Keratinocyte (primary cell): ENCODE measurements around the gene SYNGR1. TPM values are rescaled to one million over a fixed set of nuclear protein-coding genes. Genes with fewer than 3 reads are reported as not detected.

Experiments used
- DNase-seq: peaks from one replicate; pipeline ENCODE4 v3.0.0-alpha.2; 2011; ENCODE audit warnings: low read depth, missing footprints, low spot score
- FAIRE-seq: peaks from 2 replicates; lab custom pipeline; 2011; peaks lifted over from hg19 to GRCh38; lab: Jason Lieb, UNC
- H2AFZ ChIP-seq: 2 replicates; pipeline ENCODE4 v1.6.0; 2012; ENCODE audit warnings: low read length, control low read depth, inconsistent platforms; ENCODE audit not compliant: control insufficient read depth
- H3K27ac ChIP-seq: 2 replicates; pipeline ENCODE4 v1.5.1; 2011; ENCODE audit warnings: low read length; ENCODE audit not compliant: control insufficient read depth, insufficient read depth
- H3K27me3 ChIP-seq: 3 replicates; pipeline ENCODE4 v1.6.0; 2011; ENCODE audit warnings: low read length; ENCODE audit not compliant: control insufficient read depth, insufficient read depth; ENCODE audit errors: extremely low read depth
- H3K36me3 ChIP-seq, 2 experiments: 2 replicates in 1 of 2; 3 replicates in 1 of 2; pipeline ENCODE4 v1.5.1; 2011; ENCODE audit warnings: low read length in 2 of 2, mild to moderate bottlenecking in 1 of 2; ENCODE audit not compliant: control insufficient read depth in 2 of 2, insufficient read depth in 2 of 2; ENCODE audit errors: extremely low read depth in 1 of 2
- H3K4me1 ChIP-seq: 3 replicates; pipeline ENCODE4 v1.5.1; 2011; ENCODE audit warnings: low read length; ENCODE audit not compliant: control insufficient read depth, insufficient read depth; ENCODE audit errors: extremely low read depth
- H3K4me2 ChIP-seq: 3 replicates; pipeline ENCODE4 v1.6.0; 2011; ENCODE audit warnings: low read depth, low read length; ENCODE audit not compliant: control insufficient read depth, insufficient read depth; ENCODE audit errors: extremely low read depth
- H3K4me3 ChIP-seq, 3 experiments: fragments of 200-600 bp in 1 of 3; sonication (generic) in 1 of 3; 2 replicates in 2 of 3; 3 replicates in 1 of 3; pipeline ENCODE4 v1.5.1; 2011 to 2016; ENCODE audit warnings: low read length in 3 of 3, mild to moderate bottlenecking in 3 of 3, control low read depth in 2 of 3, inconsistent platforms in 1 of 3, low read depth in 1 of 3, mixed read lengths in 1 of 3, mixed run types in 1 of 3, moderate library complexity in 1 of 3; ENCODE audit not compliant: control insufficient read depth in 2 of 3, insufficient read depth in 2 of 3; ENCODE audit errors: extremely low read depth in 1 of 3
- H3K79me2 ChIP-seq: 2 replicates; pipeline ENCODE4 v1.6.0; 2012; ENCODE audit warnings: low read length; ENCODE audit not compliant: control insufficient read depth, insufficient read depth
- H3K9ac ChIP-seq: 3 replicates; pipeline ENCODE4 v1.6.0; 2011; ENCODE audit warnings: low read length; ENCODE audit not compliant: control insufficient read depth, insufficient read depth; ENCODE audit errors: extremely low read depth
- H3K9me1 ChIP-seq: 3 replicates; pipeline ENCODE4 v1.6.0; 2011; ENCODE audit warnings: low read length; ENCODE audit not compliant: control insufficient read depth, insufficient read depth; ENCODE audit errors: extremely low read depth
- H3K9me3 ChIP-seq: 2 replicates; pipeline ENCODE4 v1.5.1; 2012; ENCODE audit warnings: low read depth, low read length; ENCODE audit not compliant: control insufficient read depth
- H4K20me1 ChIP-seq: 3 replicates; pipeline ENCODE4 v1.6.0; 2011; ENCODE audit warnings: low read length; ENCODE audit not compliant: control insufficient read depth, insufficient read depth; ENCODE audit errors: extremely low read depth
- CTCF ChIP-seq, 3 experiments: IDR thresholded peaks in 1 of 3; conservative IDR thresholded peaks in 1 of 3; optimal IDR thresholded peaks in 1 of 3; 2 replicates in 2 of 3; 3 replicates in 1 of 3; pipeline versions ENCODE3 to v1.5.1; 2011; ENCODE audit warnings: low read length in 3 of 3, mild to moderate bottlenecking in 3 of 3, moderate library complexity in 2 of 3, control low read depth in 1 of 3, inconsistent platforms in 1 of 3; ENCODE audit not compliant: insufficient read depth in 2 of 3; ENCODE audit errors: extremely low read depth in 1 of 3
- EZH2 ChIP-seq: IDR thresholded peaks from one replicate; pipeline ENCODE4 v1.6.1; 2012; ENCODE audit warnings: inconsistent platforms, mild to moderate bottlenecking, low read length, moderate library complexity
- dilution Hi-C: fragments of 300-500 bp; cut with MboI; formaldehyde crosslinking; loops from one replicate; pipeline ENCODE4 v1.7.0; 2020; ENCODE audit warnings: low sequenced_read_pairs; ENCODE audit not compliant: extremely low pct_ligation_motif_present
- polyA plus RNA-seq, 5 experiments: library from polyadenylated mRNA; depleted of rRNA in 3 of 5; stranded (reverse) in 3 of 5; stranded (forward) in 1 of 5; unstranded in 1 of 5; fragments of >200 nt; gene quantifications; 1 replicate in 1 of 5; 2 replicates in 3 of 5; 3 replicates in 1 of 5; pipeline versions ENCODE4 v1.2.1 to v1.2.3, GENCODE V29; 2011 to 2012; ENCODE audit warnings: missing spikeins in 2 of 5, low read depth in 1 of 5, low replicate concordance in 1 of 5

SYNGR1 gene
- polyA plus RNA-seq, 1 donor (not counting 4 experiments of a cell fraction or from before 2014, with no cell fraction given): 0.63 TPM

DNA sequence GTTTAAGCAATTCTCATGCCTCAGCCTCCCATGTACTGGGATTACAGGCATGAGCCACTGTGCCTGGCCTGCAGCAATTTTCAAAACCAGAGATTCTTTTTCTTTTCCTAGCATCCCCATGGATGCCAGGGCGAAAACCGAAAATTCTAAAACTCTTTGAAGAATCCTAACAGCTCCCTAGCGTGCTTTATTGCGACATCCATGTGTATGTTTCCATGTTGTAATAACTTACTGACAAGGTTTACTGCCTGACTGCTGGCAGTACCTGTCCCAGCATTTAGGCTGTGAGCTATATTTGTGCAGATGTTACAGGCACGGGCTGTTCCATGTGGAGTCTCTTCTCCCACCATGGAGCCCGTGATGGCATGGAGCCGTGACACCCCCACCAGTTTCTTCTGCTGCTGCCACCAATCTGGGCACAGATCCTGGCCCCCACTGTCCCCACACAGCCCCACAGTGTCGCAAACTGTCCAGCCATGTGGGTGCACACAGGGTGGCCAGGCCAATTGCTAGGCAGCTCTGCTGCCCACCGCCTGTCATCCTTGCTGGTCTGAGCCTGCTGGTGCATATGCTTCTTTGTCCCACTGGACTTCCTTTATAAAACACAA is 42.7 kb downstream of the SYNGR1 start:
- H3K9me3 ChIP-seq: no peaks in the 10 kb centered on the region
- H3K9me1 ChIP-seq: no peaks in the 10 kb centered on the region
- TF ChIP-seq EZH2 (no peak), CTCF (optimal IDR thresholded peaks at IDR 0.05 in 1 of 3, IDR thresholded peaks at IDR 0.05 in 1 of 3, conservative IDR thresholded peaks at IDR 0.05 in 1 of 3; ENCODE audit: extremely low read depth in 1 of 3, insufficient read depth in 2 of 3, low read length in 3 of 3) (no peak)
- dilution Hi-C loops: no loop called here
- peaks cover 10% of the 10 kb centered on the region for H3K27me3 ChIP-seq
- no peak for DNase-seq
- no peak overlapping the region for H3K27ac ChIP-seq
- no peaks in the 10 kb centered on the region for H4K20me1 ChIP-seq
- H3K4me2 ChIP-seq: no peak overlapping the region
- H3K36me3 ChIP-seq: no peaks in the 10 kb centered on the region
- H3K4me1 ChIP-seq: no peaks in the 10 kb centered on the region
- no peak overlapping the region for H3K4me3 ChIP-seq
- H3K9ac ChIP-seq: no peak overlapping the region
- no peak overlapping the region for H2AFZ ChIP-seq
- FAIRE-seq: no peak
- no peaks in the 10 kb centered on the region for H3K79me2 ChIP-seq

- dilution Hi-C loops: no loop called here
- H3K27ac ChIP-seq: no peak overlapping the region
- DNase-seq (no peak), FAIRE-seq (no peak)
- no peak overlapping the region for H3K4me3 ChIP-seq
- no peak overlapping the region for H3K9ac ChIP-seq
- no peaks in the 10 kb centered on the region for H4K20me1 ChIP-seq
- TF ChIP-seq EZH2 (no peak), CTCF (optimal IDR thresholded peaks at IDR 0.05 in 1 of 3, IDR thresholded peaks at IDR 0.05 in 1 of 3, conservative IDR thresholded peaks at IDR 0.05 in 1 of 3; ENCODE audit: extremely low read depth in 1 of 3, insufficient read depth in 2 of 3, low read length in 3 of 3) (no peak)
- no peak overlapping the region for H2AFZ ChIP-seq
- no peaks in the 10 kb centered on the region for H3K9me1 ChIP-seq
- no peaks in the 10 kb centered on the region for H3K9me3 ChIP-seq
- no peaks in the 10 kb centered on the region for H3K27me3 ChIP-seq
- H3K36me3 ChIP-seq: no peaks in the 10 kb centered on the region
- H3K79me2 ChIP-seq: peaks cover 14% of the 10 kb centered on the region
- H3K4me1 ChIP-seq: peaks cover 10% of the 10 kb centered on the region
- no peak overlapping the region for H3K4me2 ChIP-seq
Observed at GRCh38 chr22:39395936-39396796, 46.4 kb downstream of the SYNGR1 start.
